Activated CD4-positive, CD25-positive, alpha-beta regulatory T cell treated with anti-CD3 and anti-CD28 coated beads, Interleukin-2, amount 50 U/mL, for 72 hours (primary cell): ENCODE data around the gene SCRN3.

Experiments used
- DNase-seq: peaks from one replicate; pipeline ENCODE4 v3.0.0; 2021

Gene SCRN3

DNA sequence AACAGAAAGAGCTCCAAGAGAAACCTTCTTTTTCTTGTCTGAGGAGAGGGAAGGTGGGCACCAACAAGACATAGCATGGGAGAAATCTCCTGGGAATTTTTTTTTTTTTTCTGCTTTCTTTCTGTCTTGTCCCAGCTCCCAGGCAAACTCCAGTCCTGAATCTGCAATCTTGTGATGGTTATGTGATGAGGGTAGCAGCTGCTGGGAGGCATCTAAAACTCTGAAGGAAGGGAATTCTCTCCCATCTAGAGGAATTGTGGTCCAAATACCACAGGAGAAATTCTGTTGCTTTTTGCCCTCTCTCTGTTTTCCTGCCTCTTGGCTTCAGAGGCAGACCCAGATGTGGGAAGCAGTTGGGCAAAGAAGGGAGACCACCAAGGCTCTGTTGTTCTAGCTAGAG lies 16.7 kb downstream of the SCRN3 start:
- no peak for DNase-seq

DNA sequence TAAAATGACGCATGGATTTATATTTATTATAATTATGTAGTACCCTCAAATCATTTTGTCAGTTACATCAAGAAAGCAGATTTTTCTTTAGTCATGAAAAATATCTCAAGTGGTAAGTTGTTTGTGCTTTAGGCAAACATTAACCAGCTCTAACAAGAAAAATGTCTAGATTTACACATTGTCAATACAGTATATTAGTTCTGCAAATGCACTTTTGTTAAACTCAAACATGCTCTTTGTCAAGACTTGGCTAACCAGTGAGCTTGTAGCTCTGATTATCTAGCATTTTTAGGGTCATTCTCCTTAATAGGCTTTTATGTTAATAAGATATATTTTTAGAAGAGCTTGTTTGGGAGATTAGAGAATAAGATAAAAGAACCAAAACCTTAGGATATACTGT lies 32.7 kb downstream of the SCRN3 start:
- no peak for DNase-seq

DNA sequence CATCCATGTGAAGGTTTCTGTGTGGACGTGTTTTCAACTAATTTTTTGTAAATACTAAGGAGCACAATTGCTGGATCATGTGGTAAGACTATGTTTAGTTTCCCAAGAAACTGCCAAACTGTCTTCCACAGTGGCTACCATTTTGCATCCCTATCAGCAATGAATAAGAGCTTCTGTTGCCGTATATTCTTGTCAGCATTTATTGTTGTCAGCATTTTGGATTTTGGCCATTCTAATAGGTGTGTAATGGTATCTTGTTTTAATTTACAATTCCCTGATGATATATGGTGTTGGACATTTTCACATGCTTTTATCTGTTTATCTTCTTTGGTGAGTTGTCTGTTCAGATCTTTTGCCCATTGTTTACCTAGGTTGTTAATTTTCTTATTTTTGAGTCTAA lies 34.5 kb downstream of the SCRN3 start:
- DNase-seq = no peak

DNA sequence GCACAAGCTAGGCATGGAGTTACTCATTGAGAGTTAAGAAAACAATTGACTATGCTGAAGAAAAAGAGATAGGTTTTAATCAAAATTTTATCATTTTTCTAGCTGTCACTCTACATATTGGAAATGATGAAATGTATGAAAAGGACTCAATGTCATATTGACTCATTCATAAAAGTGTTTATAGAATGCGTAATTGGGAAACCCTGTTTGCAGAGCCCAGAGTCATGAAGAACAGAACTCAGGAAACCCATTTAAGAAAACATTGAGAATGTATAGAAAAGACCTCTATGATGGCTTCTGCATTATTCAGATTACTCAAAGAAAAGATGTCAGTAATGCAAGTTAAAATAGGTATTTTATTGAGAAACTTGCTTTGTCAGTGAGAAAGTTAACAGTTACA lies 36.4 kb downstream of the SCRN3 start:
- no peak for DNase-seq

DNA sequence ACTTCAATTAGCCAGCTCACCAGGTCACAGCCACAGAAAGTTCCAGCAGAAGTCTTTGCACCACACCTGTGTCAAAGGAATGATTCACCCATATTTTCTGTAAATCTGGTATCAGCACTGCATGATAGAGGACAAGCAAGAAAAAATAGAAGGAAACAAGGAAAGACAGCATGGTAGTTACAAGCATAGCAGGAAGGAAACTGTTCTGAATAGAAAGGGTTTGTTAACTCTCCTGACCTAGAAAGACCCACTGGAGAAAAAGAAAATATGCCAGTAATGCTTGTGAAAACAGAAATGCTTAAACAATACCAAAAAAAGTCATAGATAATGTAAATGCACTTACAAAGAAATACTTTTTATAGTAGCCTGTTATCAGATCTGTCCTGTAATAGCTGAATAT lies 40.8 kb downstream of the SCRN3 start:
- no peak for DNase-seq

DNA sequence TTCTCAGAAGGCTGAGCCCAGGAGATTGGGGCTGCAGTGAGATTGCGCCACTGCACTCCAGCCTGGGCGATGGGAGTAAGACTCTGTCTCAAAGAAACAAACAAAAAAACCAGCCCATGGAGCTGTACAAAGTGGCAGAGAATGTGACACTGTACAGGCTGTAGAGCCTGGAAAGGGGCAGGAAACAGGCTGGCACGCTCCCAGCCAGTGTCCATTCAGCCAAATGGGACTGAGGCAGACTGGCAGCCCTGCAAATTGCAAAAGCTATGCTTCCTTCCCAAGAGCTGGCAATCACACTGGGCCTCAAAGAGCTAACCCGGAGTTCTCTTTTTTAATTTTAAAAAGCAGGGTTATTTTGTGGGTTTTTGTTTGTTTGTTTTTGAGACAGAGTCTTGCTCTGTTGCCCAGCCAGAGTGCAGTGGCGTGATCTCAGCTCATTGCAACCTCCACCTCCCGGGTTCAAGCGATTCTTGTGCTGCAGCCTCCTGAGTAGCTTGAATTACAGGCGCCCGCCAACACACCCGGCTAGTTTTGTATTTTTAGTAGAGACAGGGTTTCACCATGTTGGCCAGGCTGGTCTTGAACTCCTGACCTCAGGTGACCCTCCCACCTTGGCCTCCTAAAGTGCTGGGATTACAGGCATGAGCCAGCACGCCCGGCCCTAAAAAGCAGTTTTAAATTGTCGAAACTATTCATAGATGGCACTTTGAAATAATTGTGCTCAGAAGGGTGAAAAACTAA lies 42.8 kb downstream of the SCRN3 start:
- DNase-seq = no peak

DNA sequence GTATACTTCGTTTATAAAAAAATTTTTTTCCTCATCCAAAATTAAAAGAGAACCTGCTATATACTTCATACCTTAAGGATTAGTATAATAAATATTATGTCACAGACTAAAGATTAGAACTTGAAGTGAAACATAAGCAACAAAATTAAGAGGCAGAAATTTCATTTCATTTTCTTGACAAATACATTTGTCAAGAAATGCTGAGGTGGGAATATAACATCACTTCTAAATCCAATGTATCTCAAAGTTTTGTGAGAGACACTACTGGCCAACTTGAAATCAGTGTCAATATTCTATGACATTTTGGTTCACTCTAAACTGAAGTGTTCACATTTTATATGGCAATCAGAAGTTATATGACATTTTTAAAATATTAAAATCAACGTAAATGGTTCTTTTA lies 43.8 kb downstream of the SCRN3 start:
- DNase-seq = no peak

DNA sequence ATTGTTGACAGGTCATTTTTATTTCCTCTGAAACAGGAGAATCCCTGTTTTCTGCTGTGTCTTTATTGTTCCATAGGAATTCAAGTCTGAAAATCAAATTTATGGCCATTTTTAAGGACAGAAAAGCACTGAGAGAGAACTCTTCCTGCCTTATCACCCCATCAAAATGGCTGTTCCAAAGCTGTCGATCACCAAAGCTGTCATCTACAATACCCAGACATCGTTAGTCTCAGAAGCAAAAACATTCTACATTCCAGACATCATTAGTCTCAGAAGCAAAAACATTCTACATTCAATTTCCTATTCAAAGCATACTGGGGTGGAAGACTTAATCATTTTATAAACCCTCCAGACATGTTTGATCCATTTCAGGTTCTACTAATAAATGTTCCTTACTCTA lies 44.4 kb downstream of the SCRN3 start:
- DNase-seq = no peak

DNA sequence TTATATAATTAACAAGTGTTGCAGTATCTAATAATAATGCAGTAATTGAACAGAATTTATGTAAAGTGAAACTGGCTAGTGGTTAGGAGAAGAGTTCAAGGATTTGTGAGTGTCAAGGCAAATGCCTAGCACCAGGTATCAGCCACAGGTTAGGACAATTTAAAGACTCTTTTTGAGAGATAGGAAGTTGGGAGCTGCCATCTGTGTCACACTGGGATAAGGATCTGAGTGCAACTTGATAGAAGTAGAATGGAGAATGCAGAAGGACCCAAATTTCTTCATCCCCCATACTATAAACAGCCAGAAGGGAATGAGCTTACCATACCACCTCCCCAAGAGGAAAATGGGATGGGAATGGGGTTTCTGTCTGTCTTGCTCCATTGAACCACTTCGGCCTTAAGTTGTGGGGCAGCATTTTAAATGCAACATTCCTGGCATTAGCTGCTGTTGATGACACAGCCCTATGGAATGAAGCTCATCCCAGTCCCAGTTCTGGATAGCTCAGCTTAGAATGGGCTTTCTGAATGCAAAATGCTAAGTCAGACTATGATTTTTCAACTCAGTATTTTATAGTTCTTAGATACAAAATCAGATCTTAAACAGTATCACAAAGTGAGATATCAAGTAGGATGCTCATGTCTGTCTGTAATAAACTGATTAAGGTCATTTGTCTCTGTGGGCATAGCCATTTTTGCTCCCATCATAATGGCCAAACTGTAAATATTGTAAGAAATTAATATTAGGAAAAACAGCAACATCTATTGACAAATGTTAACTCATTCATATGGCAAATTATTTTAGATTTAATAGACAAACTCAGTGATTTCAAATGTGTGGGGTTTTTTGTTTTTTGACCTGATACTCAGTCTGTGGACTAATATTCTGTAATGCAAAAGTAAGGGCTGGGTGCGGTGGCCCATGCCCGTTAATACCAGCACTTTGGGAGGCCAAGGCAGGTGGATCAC lies 47.3 kb downstream of the SCRN3 start:
- no peak for DNase-seq

DNA sequence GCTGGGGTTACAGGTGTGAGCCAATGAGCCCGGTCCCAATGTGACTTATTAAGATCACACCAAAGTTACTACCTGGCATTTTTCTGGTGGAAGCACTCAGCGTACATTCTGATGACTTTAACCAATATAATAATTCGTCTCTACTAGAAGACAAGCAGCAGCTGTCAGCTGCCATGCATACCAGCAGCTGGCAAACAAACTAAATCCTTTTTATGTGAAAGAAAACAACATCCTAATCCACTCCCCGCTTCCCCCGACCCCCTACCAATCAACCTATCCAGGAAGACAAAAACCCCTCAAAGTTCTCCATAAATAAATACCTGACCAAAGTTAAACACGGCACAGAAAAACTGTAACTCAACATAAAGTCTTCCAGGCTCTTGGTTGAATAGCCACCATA lies 49.2 kb downstream of the SCRN3 start:
- no peak for DNase-seq

DNA sequence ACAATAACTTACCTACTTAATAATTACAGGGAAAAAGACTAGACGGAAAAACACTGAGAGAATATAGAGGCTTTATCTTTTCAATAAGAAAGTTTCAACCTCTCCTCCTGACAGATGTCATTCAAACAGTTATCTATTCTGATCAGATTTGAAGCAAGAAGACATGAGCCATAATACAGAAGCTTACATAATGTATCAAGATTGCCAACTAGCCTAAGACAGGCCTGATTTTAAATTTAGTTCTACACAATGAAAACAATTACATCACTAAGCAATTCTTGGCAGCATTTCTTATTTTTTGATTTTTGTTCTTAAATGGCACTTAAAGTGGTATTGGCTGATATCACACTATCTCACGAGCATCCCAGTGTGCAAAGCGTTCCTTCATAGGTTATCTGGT lies 49.7 kb downstream of the SCRN3 start:
- DNase-seq = no peak

DNA sequence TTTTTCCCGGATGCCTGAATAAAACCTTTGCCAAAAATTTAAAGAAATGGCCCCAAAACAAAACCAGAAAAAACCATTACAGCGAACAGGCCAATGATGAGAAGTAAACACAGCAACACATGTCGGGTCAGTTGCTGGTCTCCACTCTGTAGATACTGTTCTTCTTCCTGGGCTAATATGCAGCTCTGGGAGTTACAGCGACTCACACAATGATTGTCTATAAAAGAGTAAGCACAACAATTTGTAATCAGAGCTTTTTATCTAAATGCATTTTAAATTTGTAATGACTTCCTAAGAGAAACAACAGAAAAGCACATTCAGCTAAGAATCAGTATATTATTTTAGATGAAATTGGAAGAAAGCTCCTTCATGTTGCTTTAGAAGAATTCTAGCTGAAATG lies 51.0 kb downstream of the SCRN3 start:
- DNase-seq = no peak

DNA sequence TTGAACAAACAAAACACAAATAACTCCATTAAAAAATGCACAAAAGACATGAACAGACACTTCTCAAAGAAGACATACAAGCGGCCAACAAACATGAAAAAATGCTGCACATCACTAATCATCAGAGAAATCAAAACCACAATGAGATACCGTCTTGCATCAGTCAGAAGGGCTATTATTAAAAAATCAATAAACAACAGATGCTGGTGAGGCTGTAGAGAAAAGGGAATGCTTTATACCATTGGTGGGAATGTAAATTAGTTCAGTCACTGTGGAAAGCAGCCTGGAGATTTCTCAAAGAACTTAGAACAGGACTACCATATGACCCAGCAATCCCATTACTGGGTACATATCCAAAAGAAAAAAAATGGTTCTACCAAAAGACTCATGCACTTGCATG lies 53.5 kb downstream of the SCRN3 start:
- no peak for DNase-seq

DNA sequence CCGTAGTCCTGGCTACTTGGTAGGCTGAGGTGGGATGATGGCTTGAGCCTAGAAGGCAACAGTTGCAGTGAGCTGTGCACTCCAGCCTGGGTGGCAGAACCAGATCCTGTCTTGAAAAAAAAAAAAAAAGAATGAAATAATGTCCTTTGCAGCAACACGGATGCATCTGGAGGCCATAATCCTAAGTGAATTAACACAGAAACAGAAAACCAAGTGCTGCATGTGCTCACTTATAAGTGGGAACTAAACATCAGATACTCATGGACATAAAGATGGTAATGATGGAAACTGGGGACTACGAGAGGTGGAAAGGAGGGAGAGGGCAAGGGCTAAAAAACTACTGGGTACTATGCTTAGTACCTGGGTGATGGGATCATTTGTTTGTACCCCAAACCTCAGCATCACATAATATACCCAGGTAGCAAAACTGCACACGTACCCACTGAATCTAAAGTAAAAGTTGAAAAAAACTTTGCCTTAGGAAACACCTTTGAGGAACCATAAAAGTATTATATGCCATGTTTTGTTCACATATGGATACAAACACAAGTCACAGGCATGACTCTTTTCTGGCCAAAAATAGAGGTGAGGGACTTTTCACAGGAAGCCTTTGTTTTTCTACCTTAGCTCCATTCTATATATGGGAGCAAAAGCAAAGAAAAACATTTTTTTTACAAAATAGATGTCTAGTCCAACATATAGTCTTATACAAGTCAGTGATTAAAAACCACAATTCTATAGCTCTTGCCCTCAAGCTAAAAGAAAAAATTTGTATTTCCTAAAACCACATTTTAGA lies 54.7 kb downstream of the SCRN3 start:
- no peak for DNase-seq

DNA sequence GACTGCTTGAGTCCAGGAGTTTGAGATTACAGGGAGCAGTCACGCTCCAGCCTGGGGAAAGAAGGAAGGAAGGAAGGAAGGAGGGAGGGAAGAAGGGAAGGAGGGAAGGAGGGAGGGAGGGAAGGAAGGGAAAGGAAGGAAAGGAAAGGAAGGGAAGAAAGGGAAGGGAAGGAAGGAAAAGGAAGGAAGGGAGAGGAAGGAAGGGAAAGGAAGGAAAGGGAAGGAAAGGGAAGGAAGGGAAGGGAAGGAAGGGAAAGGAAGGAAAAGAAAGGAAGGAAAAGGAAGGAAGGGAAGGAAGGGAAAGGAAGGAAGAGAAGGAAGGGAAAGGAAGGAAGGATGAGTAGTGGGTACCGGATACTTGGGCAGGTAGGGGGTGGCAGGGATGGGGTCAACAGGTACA lies 59.0 kb downstream of the SCRN3 start:
- no peak for DNase-seq

DNA sequence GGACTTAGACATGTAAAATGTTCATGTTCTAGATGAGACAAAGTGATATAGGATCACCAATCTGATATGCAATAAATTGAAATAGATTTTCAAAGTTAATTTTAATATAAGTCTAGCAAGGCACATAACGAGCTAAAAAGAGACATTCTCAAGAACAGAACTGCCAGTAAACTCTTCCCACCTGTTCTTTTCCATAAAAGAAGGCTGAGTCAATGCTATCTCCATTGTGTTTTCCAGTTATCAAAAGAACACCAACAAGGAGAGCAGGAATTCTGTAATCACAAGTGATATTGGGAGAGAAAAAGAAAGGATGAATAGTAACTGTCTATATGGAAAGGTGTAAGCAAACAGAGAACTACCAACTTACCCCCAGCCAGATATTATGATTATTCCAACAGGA lies 65.7 kb downstream of the SCRN3 start:
- DNase-seq = no peak

DNA sequence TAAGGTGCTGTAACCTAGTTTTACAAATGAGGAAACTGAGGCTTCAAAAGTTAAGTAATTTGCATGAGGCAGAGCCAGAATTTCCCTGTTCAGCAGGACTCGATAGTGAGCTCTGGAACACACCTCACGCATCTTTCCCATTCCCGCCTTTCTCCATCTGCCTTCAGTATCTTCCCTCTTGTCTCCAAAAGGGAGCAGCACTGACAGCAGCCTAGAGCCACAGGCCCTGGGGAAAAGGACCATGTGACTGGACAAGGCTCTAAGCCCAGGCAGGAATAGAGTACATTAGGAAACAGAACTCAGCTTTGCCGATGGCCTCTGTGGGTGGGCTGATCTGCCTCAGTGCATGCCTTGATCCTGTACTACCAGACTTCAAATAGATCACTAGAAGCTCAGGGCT lies 69.8 kb downstream of the SCRN3 start:
- DNase-seq = no peak

DNA sequence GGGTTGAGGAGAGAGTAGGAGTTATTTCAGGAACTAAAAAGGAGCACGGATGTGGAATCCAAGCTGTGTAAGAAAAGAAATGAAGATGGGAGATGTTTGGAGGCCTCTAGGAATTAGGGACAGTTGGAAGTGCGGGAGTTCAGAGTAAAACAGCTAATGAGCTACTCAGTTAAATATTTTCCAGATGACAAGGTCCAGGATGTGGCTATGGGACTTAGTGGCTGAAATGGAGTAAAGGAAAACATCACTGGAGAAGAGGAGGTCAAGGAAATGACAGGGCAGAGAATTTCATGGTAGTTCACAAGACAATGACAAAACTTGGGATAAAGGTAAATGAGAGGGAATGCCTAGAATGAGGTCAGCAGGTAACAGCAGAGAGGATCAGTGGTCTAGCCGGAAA lies 78.3 kb downstream of the SCRN3 start:
- no peak for DNase-seq

DNA sequence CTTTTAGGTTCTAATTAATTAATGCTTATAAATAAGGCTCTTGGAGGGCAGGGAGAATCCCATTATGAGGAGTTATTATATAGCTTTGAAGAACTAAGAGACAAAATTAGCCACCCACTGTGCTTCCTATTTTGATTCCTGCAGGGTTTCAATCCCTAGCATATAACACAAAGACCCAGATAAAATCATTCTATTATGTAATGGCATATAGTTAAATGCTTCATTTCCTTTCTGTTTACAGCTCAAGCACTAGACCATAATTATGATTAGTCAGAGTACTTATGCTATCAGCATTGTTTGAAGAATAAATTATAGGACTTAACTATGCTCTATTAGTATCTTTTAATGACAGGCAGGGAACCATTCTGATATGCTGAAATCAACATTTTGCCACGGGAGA lies 82.2 kb downstream of the SCRN3 start:
- no peak for DNase-seq
